K562 (cell line): ENCODE results near the gene POLRMT. TPM values are rescaled to one million over a fixed set of nuclear protein-coding genes. Genes with fewer than 3 reads are reported as not detected.

ENCODE experiments used
- CXXC5 ChIP-seq: fragments of 250-450 bp; sonication (Bioruptor Pico); IDR thresholded peaks from 2 replicates; pipeline ENCODE4 v1.8.0; 2022; ENCODE audit warnings: inconsistent platforms, mild to moderate bottlenecking, moderate library complexity
- EGR1 ChIP-seq: fragments of 450-650 bp; conservative IDR thresholded peaks from 2 replicates; pipeline ENCODE4 v1.6.1; 2017; ENCODE audit warnings: mild to moderate bottlenecking
- EP400 ChIP-seq: fragments of 450-650 bp; IDR thresholded peaks from 2 replicates; pipeline ENCODE4 v1.6.1; 2017; ENCODE audit warnings: antibody characterized with exemption, mild to moderate bottlenecking, moderate library complexity
- FIP1L1 ChIP-seq: fragments of 200-400 bp; formaldehyde crosslinking; IDR thresholded peaks from 2 replicates; pipeline ENCODE4 v1.6.1; 2018; ENCODE audit warnings: mild to moderate bottlenecking, low read depth, low read length; ENCODE audit not compliant: poor library complexity, severe bottlenecking
- GABPB1 ChIP-seq: sonication (generic); formaldehyde crosslinking; IDR thresholded peaks from 2 replicates; pipeline ENCODE4 v1.8.0; 2022; ENCODE audit warnings: mild to moderate bottlenecking, missing genetic modification reagents
- GMEB1 ChIP-seq: fragments of 250-450 bp; sonication (Bioruptor Pico); IDR thresholded peaks from 2 replicates; pipeline ENCODE4 v1.4.0; 2020; ENCODE audit warnings: mild to moderate bottlenecking
- MXI1 ChIP-seq: IDR thresholded peaks from 2 replicates; pipeline ENCODE4 v1.6.1; 2011; ENCODE audit warnings: low read depth, mild to moderate bottlenecking, improper control_type of control experiment, low read length
- PML ChIP-seq: IDR thresholded peaks from 2 replicates; pipeline ENCODE4 v1.6.1; 2012; ENCODE audit warnings: low read length, inconsistent platforms
- POU5F1 ChIP-seq: fragments of 150-350 bp; IDR thresholded peaks from 2 replicates; pipeline ENCODE4 v1.6.1; 2014; ENCODE audit warnings: borderline replicate concordance, low read length, low read depth, mild to moderate bottlenecking; ENCODE audit not compliant: partially characterized antibody
- RBM25 ChIP-seq: fragments of 200-400 bp; formaldehyde crosslinking; IDR thresholded peaks from 2 replicates; pipeline ENCODE4 v1.6.1; 2018; ENCODE audit warnings: low read length, low read depth, moderate library complexity; ENCODE audit not compliant: severe bottlenecking
- SAP30 ChIP-seq: fragments of 200-600 bp; sonication (generic); IDR thresholded peaks from 2 replicates; pipeline ENCODE4 v1.6.1; 2012; ENCODE audit warnings: borderline replicate concordance, low read depth, mild to moderate bottlenecking, moderate library complexity, low read length, control low read depth, inconsistent platforms; ENCODE audit not compliant: insufficient read depth, poor library complexity, severe bottlenecking
- SP2 ChIP-seq: IDR thresholded peaks from 2 replicates; pipeline ENCODE4 v1.6.1; 2011; ENCODE audit warnings: mild to moderate bottlenecking, low read depth, low read length, moderate library complexity; ENCODE audit not compliant: poor library complexity, severe bottlenecking; ENCODE audit errors: extremely low read depth
- TBP ChIP-seq: optimal IDR thresholded peaks from 2 replicates; pipeline ENCODE3; 2011; ENCODE audit warnings: low read depth, low read length, improper control_type of control experiment
- ZEB2 ChIP-seq: fragments of 450-650 bp; IDR thresholded peaks from 2 replicates; pipeline ENCODE4 v1.6.1; 2016
- ZNF75A ChIP-seq: fragments of 450-650 bp; formaldehyde crosslinking; IDR thresholded peaks from 2 replicates; pipeline ENCODE4 v1.4.0; 2020; ENCODE audit warnings: mild to moderate bottlenecking
- ZNF766 ChIP-seq: fragments of 200-800 bp; sonication (Bioruptor generic); conservative IDR thresholded peaks from 2 replicates; pipeline ENCODE4 v1.6.1; 2016; ENCODE audit warnings: missing genetic modification characterization, missing compliant biosample characterization
- polyA plus RNA-seq, 8 experiments: library from polyadenylated mRNA; depleted of rRNA in 4 of 8; stranded (reverse) in 5 of 8; unstranded in 3 of 8; fragments of >200 nt; fragmentation: Nextera tagmentation in 2 of 8; fragmentation: Illumina TruSeq in 1 of 8; extraction: Ambion mirVana in 2 of 8; extraction: Trizol in 1 of 8; gene quantifications; 2 replicates each; pipeline versions ENCODE4 v1.2.1 to v1.2.3, GENCODE V29; 2011 to 2014; ENCODE audit warnings: inconsistent platforms in 1 of 8, missing spikeins in 1 of 8
- total RNA-seq, 7 experiments: library from RNA; depleted of rRNA in 6 of 7; stranded (reverse); fragments of >200 nt in 6 of 7; fragmentation: Illumina TruSeq in 2 of 7; extraction: Trizol in 2 of 7; gene quantifications; 2 replicates each; pipeline versions ENCODE4 v1.2.1 to v1.2.3, GENCODE V29; 2011 to 2021; ENCODE audit warnings: low replicate concordance in 1 of 7
- TF ChIP-seq, protein P1 (sequence below), 2 experiments: fragments of 450-650 bp; conservative IDR thresholded peaks; 2 replicates each; pipeline ENCODE4 v1.6.1; 2017; ENCODE audit warnings: mild to moderate bottlenecking in 2 of 2, moderate library complexity in 2 of 2
- TF ChIP-seq, protein P2 (sequence below): fragments of 250-450 bp; sonication (Bioruptor Pico); IDR thresholded peaks from 2 replicates; pipeline ENCODE4 v1.9.0; 2021; ENCODE audit warnings: mild to moderate bottlenecking, inconsistent platforms
- TF ChIP-seq, protein P3 (sequence below): fragments of 450-650 bp; IDR thresholded peaks from 2 replicates; pipeline ENCODE4 v1.7.1; 2018; ENCODE audit warnings: mild to moderate bottlenecking, low read depth; ENCODE audit not compliant: partially characterized antibody

Gene POLRMT
- total and polyA plus RNA-seq, 9 of the 15 experiments (the other 6 are each of a cell fraction or from before 2014, with no cell fraction given): 30.3 to 144 (median 68.0) TPM

DNA sequence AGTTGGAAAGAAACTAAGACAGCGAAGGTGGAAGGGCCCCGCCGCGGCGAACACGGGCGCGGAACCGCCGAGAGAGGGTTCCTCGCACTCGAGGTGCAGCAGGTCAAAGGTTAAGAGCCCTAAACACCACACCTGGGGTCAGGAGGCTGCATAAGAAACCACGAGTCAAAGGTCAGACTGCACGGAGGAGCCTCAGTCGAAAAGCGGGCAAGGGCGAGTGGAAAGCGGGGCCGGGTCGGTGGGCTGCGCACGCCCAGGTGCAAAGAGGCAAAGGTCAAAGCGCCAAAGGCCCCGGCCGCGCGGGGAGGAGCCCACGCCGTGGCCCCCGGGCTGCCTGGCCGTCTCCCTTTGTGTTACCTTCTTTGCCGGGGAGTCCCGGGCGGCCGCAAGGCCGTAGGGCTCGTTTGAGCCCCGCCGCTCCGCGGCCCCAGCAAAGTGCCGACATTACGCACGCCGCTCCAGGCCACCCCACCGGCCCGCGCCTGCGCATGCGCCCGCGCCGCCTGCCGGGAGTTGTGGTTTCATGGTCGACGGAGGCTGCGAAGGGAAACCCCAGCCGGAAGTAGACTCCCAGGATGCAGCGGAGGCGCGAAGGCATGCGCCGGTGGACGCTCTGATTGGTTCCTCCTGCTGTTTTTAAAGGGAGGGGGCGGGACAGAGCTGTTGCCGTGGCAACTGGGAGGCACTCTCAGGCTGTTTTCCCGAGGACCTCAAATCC lies at the start of gene POLRMT (continued):
- TF ChIP-seq SP2: peak; percentile 87
- TF ChIP-seq CXXC5 (CRISPR knock-in tag): peak; percentile 48
- peak; percentile 59 for TF ChIP-seq EGR1
- TF ChIP-seq RBM25: peak; percentile 79
- peak; percentile 63 for TF ChIP-seq FIP1L1
- no peak for TF ChIP-seq ZEB2
- peak; percentile 21; the same call in 1 of the 2 replicates for TF ChIP-seq PML
- TF ChIP-seq, protein P1, sequence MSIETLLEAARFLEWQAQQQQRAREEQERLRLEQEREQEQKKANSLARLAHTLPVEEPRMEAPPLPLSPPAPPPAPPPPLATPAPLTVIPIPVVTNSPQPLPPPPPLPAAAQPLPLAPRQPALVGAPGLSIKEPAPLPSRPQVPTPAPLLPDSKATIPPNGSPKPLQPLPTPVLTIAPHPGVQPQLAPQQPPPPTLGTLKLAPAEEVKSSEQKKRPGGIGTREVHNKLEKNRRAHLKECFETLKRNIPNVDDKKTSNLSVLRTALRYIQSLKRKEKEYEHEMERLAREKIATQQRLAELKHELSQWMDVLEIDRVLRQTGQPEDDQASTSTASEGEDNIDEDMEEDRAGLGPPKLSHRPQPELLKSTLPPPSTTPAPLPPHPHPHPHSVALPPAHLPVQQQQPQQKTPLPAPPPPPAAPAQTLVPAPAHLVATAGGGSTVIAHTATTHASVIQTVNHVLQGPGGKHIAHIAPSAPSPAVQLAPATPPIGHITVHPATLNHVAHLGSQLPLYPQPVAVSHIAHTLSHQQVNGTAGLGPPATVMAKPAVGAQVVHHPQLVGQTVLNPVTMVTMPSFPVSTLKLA (conservative IDR thresholded peaks at IDR 0.05): peak; percentile 65 to 82
- TF ChIP-seq, protein P2, sequence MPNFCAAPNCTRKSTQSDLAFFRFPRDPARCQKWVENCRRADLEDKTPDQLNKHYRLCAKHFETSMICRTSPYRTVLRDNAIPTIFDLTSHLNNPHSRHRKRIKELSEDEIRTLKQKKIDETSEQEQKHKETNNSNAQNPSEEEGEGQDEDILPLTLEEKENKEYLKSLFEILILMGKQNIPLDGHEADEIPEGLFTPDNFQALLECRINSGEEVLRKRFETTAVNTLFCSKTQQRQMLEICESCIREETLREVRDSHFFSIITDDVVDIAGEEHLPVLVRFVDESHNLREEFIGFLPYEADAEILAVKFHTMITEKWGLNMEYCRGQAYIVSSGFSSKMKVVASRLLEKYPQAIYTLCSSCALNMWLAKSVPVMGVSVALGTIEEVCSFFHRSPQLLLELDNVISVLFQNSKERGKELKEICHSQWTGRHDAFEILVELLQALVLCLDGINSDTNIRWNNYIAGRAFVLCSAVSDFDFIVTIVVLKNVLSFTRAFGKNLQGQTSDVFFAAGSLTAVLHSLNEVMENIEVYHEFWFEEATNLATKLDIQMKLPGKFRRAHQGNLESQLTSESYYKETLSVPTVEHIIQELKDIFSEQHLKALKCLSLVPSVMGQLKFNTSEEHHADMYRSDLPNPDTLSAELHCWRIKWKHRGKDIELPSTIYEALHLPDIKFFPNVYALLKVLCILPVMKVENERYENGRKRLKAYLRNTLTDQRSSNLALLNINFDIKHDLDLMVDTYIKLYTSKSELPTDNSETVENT (CRISPR knock-in tag): 0 out of 2 replicates have a peak, but pooled peaks have one; percentile 21
- no peak for TF ChIP-seq ZNF75A (CRISPR knock-in tag)
- TF ChIP-seq, protein P3, sequence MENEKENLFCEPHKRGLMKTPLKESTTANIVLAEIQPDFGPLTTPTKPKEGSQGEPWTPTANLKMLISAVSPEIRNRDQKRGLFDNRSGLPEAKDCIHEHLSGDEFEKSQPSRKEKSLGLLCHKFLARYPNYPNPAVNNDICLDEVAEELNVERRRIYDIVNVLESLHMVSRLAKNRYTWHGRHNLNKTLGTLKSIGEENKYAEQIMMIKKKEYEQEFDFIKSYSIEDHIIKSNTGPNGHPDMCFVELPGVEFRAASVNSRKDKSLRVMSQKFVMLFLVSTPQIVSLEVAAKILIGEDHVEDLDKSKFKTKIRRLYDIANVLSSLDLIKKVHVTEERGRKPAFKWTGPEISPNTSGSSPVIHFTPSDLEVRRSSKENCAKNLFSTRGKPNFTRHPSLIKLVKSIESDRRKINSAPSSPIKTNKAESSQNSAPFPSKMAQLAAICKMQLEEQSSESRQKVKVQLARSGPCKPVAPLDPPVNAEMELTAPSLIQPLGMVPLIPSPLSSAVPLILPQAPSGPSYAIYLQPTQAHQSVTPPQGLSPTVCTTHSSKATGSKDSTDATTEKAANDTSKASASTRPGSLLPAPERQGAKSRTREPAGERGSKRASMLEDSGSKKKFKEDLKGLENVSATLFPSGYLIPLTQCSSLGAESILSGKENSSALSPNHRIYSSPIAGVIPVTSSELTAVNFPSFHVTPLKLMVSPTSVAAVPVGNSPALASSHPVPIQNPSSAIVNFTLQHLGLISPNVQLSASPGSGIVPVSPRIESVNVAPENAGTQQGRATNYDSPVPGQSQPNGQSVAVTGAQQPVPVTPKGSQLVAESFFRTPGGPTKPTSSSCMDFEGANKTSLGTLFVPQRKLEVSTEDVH: peak; percentile 48
- peak; percentile 96 for TF ChIP-seq GABPB1 (CRISPR knock-in tag)
- TF ChIP-seq SAP30: peak; percentile 55
- TF ChIP-seq POU5F1: peak; percentile 88
- peak; percentile 98 for TF ChIP-seq MXI1
- TF ChIP-seq TBP: peak; percentile 45
- 0 out of 2 replicates have a peak, but pooled peaks have one; percentile 21 for TF ChIP-seq GMEB1 (CRISPR knock-in tag)
- peak; percentile 23 for TF ChIP-seq EP400
- peak; percentile 71 for TF ChIP-seq ZNF766 (CRISPR knock-in tag)
